Loucy (cell line): ENCODE results near the gene FOXF1.

Source experiments
- CTCF ChIP-seq: fragments of 200-600 bp; sonication (generic); conservative IDR thresholded peaks from 2 replicates; pipeline ENCODE4 v1.5.1; 2014; ENCODE audit warnings: mild to moderate bottlenecking, antibody characterized with exemption, low read length
- EZH2phosphoT487 ChIP-seq: fragments of 200-600 bp; IDR thresholded peaks from 2 replicates; pipeline ENCODE4 v1.6.1; 2018; ENCODE audit warnings: antibody characterized with exemption, mild to moderate bottlenecking, moderate library complexity, borderline replicate concordance

GRCh38 chr16:86562356-86562755, 52.0 kb downstream of the FOXF1 start:
- TF ChIP-seq CTCF (no peak), EZH2phosphoT487 (no peak)
